Cardiac septum (tissue), 1 donor: Measurements from ENCODE around the gene WDR45B. TPM values are rescaled to one million over a fixed set of nuclear protein-coding genes. Genes with fewer than 3 reads are reported as not detected.

Experiments
- DNase-seq: peaks from one replicate; pipeline ENCODE4 v3.0.0-alpha.2; 2020; ENCODE audit warnings: low spot score
- intact Hi-C: fragments of 100-400 bp; cut with DNase I; formaldehyde crosslinking; loops from one replicate; pipeline ENCODE4 v1.14.0; 2022
- long read RNA-seq: library from polyadenylated mRNA; unstranded; transcript quantifications from one replicate; pipeline ENCODE4 v2.0.0, GENCODE V29; 2021
- total RNA-seq: library from RNA; stranded (reverse); fragmentation: NEBNext Ultra II Directional; extraction: Animal tissue kit (Norgen Biotek cat#: 25700); gene quantifications from one replicate; pipeline ENCODE4 v1.2.1, GENCODE V29; 2021
- donor health status: DM: no; HTN: no; CAD: no.

WDR45B gene
- 45.4 TPM for total RNA-seq
- long read RNA-seq, transcript WDR45B-201 (10 exons, 2,587 nt), result major isoform, 42 of 62 reads
- long read RNA-seq, partial matches to known transcripts, result 3 of 62 reads
- long read RNA-seq, other reads (novel, unspliced or antisense), result 13 of 62 reads

DNA sequence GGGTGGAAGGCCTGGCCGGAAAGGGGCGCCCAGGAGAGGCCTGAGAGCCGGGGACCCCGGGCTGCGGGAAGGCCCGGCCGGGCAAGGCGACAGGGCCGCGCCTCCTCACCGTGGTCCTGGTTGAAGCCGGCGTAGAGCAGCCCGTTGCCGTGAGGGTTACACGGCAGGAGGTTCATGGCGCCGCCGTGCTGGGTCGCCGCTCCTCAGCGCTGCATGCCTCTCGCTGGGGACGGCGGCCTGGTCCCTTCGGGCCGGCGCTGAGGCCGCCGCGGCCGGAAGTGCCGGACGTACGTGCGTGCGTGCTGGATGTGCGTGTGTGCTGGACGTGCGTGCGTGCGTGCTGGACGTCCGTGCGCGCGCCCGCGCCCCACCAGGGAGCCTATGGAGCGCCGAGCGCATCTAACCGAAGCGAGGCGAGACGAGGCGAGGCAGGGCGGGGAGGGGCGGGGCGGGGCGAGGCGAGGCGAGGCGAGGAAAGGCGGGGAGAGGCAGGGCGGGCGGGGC is at the start of gene WDR45B:
WDR45B (minus strand) TSS at position 280 of the 504 bp plus-strand sequence; CDS start at position 176, 104 bp downstream.
- intact Hi-C loops, result loop anchor here (2.0 to 5.0 kb wide), 3 partner anchors 21 to 104 kb away; partner anchors contain the start of gene TBCD
- DNase-seq, result peak; percentile 96

DNA sequence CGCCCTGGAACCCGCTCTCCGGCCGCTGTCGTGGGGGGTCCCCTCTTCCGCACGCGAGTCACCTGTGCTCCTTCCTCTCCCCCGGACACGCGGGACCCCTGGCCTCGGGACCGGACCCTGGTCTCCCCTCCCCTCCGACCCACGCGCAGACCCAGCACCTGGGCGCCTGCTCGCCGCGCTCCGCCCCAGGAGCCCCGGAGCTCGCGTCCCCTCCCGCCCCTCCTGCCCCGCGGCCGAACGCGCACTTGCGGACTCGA is 49.5 kb upstream of the WDR45B start:
- intact Hi-C loops, result no loop called here

GRCh38 chr17:82696916-82697807 is 48.9 kb upstream of the WDR45B start:
- DNase-seq, result no peak
- intact Hi-C loops, result no loop called here

More for the DNA sequence above, 49.5 kb upstream of the WDR45B start:
- DNase-seq, result no peak

DNA sequence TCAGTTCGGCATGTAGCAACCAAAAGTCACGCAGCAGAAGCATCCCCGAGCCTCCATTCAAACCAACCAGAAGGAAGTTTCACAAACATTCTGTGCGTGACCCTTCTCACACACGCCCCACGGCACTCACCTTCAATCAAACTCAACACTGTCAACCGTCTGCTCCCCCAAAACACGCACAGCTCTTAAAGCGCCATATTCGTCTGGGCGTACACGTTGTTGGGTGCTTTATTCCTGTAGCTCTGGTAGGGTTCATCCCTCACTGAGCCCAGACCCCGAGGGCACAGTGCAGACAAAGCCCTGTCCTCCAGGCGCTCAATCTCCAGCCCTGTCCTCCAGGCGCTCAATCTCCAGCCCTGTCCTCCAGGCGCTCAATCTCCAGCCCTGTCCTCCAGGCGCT is 48.0 kb upstream of the WDR45B start:
- DNase-seq, result no peak
- intact Hi-C loops, result no loop called here

DNA sequence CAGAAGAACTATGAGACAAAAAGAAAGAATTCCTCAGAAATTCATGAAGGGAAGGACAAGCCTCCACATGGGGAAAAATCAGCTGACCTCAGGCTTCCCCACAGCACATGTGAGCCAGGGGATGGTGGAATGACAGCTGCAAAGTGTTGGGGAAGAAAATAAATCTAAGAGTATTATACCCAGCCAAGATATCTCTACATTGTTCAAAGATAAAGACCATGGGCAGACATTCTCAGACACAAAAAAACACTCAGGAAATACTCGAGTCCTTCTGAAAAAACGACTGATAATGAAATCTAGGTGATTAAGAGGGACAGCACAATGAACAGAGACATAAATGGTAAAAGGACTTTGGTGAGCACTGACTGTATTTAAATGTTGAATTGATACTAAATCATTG is 46.4 kb upstream of the WDR45B start:
- no peak for DNase-seq
- intact Hi-C loops, result no loop called here

DNA sequence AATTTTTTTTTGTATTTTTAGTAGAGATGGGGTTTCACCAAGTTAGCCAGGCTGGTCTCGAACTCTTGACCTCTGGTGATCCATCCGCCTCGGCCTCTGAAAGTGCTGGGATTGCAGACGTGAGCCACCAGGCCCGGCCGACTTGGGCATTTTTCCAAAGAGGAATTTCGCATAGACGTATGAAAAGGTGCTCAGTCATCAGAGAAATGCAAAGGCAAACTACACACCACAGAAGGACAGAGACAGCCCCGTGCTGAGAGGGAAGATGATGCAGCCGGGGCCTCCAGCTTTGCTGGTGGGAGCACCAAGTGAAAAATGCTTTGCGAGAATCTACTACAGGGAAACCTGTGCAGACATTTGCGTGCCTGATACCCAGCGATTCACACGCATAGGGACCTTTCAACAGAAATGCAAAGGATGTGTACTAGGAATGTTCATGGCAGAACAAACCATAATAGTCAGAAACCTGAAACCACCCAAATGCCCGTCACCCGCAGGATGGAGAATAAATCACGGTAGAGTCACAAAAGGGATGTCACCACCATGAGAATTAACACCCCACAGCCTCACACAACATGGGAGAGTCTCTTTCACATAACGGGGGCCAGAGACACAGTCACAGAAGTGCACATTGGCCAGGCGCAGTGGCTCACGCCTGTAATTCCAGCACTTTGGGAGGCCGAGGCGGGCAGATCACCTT is 45.1 kb upstream of the WDR45B start:
- no peak for DNase-seq
- intact Hi-C loops, result no loop called here

DNA sequence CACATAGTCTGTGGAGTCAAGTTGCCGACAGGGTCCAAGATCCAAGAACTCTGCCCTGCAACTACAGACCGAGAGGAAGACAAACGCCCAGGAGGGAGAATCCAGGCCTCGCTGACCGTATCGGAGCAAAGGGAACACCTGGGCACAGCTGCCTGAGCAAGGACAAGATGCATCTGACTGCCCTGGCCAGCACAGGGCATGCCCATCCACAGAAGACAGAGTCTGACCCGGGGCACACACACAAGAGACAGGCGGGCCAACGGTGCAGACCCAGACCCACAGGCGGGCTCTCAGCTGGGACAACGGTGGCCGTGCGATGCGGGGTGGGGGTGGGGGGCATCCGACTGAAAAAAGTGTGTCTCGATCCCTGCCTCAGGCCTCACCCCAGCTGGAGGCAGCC is 44.0 kb upstream of the WDR45B start:
- intact Hi-C loops, result no loop called here
- DNase-seq, result no peak

- intact Hi-C loops, result no loop called here
- no peak for DNase-seq
Measured at GRCh38 chr17:82691714-82692113, 43.5 kb upstream of the WDR45B start.

DNA sequence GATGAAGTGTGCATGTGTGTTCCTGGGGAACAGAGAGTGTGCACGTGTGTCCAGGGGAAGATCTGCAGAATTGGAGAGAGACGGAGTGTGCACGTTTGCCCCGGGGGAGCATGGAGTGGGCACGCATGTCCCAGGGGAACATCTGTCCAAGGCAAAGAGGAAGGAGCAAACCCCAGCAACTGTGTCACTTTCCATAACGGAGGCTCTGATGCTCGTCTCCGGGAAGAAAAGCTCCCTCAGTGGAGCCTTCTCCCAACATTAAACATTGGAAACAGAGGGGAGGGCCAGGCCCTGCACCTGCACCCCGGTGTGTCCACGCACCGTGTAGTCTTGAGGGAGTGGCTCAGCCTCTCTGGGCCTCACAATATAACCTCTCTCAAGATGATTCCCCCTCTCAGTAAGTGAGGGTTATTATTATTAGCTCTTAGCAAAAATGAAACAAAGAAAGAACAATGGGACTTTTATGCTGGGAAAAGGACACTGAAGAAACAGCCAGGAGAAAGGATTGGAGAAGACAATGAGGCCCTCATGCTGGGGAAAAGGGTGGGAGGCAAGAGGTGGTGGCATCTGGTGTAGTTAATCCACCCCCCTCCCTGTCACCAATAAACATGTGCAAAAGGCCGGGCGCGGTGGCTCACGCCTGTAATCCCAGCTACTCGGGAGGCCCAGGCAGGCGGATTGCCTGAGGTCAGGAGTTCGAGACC is 42.7 kb upstream of the WDR45B start:
- no peak for DNase-seq
- intact Hi-C loops, result no loop called here

GRCh38 chr17:82689077-82689476 is 40.8 kb upstream of the WDR45B start:
- no peak for DNase-seq
- intact Hi-C loops, result no loop called here

- intact Hi-C loops, result no loop called here
- no peak for DNase-seq
Measured at GRCh38 chr17:82687871-82688270, 39.6 kb upstream of the WDR45B start.

GRCh38 chr17:82687375-82687861 is 39.2 kb upstream of the WDR45B start:
- DNase-seq, result no peak
- intact Hi-C loops, result no loop called here

DNA sequence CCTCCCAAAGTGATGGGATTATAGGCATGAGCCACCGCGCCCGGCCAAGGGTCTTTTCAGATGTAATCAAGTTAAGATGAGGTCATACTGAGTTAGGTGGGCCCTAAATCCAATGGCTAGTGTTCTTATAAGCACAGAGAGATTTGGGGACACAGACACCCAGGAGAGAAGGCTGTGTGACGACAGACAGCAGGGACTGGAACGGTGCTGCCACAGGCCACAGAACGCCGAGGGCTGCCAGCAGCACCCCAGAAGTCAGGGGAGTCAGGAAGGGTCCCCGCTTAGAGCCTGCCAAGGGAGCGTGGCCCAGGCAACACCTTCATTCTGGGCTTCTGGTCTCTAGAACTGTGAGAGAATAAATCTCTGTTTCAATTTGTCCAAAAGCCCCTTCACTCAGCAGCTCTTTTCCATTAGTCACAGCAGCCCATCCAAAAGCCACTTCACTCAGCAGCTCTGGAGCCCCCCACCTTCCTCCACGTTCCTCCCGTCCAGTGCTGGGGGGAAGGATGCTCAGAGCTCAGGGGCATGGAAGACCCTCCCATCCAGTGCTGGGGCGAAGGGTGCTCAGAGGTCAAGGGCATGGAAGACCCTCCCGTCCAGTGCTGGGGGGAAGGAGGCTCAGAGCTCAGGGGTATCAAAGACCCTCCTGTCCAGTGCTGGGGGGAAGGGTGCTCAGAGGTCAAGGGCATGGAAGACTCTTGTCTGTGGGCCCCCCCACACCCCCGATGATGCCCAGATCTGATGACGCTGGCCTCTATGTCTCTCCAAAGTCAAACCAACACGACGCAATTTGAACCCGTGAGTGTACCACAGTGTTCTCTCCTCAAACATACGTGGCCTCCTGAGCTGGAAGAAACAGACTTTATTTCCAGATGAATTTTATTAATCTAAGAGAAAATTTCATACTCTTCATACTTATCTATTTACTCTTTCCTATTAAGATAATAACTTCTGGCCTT is 38.4 kb upstream of the WDR45B start:
- intact Hi-C loops, result no loop called here
- no peak for DNase-seq

- DNase-seq, result no peak
- intact Hi-C loops, result no loop called here
Measured at GRCh38 chr17:82685291-82685690, 37.0 kb upstream of the WDR45B start.

DNA sequence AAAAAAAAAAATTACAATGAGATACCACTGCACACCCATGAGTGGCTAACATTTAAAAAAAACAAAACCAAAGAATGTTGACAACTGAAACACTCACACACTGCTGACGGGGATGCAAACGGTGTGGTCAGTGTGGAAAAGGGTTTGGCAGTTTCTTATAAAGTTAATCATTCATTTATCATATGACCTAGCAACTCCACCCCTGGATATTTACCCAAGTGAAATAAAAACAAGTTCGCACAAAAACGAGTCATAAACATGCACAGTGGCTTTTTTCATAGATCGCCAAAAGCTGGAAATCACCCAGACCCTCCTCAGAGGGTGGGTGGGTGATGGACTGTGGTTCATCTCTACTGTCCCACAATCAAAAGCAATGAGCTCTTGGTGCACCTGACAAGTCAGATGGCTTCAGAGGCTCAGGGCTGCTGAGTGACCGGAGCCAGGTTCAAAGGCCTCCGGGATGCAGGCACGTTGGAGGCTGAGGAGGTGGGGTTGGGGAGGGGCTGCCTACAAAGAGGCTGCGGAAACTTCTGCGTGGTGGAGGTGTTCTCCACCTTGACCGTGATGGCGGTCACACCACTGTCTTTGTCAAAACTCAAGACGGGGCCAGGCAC is 36.1 kb upstream of the WDR45B start:
- intact Hi-C loops, result no loop called here
- DNase-seq, result no peak

GRCh38 chr17:82683534-82683933 is 35.3 kb upstream of the WDR45B start:
- no peak for DNase-seq
- intact Hi-C loops, result no loop called here

DNA sequence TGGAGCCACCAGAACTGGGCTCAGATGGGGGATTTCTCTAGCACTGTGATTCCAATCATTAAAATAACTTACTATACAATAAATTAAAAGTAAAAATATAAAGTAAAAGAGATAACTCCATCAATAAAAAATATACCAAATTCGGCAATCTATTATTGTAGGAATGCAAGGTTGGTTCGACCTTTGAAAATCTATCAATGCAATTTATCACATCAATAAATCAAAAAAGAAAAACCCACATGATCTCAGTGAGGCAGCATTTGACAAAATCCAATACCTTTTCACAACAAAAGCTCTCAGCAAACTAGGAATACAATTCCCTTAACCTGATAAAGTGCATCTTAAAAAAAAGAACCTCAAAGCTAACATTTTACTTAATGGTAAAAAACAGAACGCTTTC is 33.3 kb upstream of the WDR45B start:
- intact Hi-C loops, result no loop called here
- DNase-seq, result no peak
